Gastroesophageal sphincter (tissue), 3 donors: ENCODE results near the gene AXIN2.

Experiments used
- CTCF ChIP-seq, 4 experiments: fragments of 200-600 bp in 2 of 4; fragments of 450-650 bp in 2 of 4; sonication (generic) in 1 of 4; IDR thresholded peaks; one replicate each; pipeline ENCODE4 v1.5.1; 2017 to 2019; ENCODE audit warnings: antibody characterized with exemption in 4 of 4, mild to moderate bottlenecking in 2 of 4, moderate library complexity in 2 of 4
- EP300 ChIP-seq: sonication (generic); formaldehyde crosslinking; IDR thresholded peaks from one replicate; pipeline ENCODE4 v1.6.1; 2017; ENCODE audit warnings: antibody characterized with exemption, mild to moderate bottlenecking
- POLR2A ChIP-seq, 2 donors: fragments of 450-650 bp; IDR thresholded peaks; one replicate each; pipeline ENCODE4 v1.6.1; 2017; ENCODE audit warnings: antibody characterized with exemption in 2 of 2, mild to moderate bottlenecking in 2 of 2, moderate library complexity in 1 of 2

GRCh38 chr17:65515512-65515911 is 45.9 kb downstream of the AXIN2 start:
- TF ChIP-seq CTCF (IDR thresholded peaks at IDR 0.05) (no peak), POLR2A (IDR thresholded peaks at IDR 0.05) (no peak), EP300 (no peak)
